PFSK-1 (cell line): Measurements from ENCODE around the gene LRRC17.

Source experiments
- POLR2AphosphoS5 ChIP-seq: IDR thresholded peaks from 2 replicates; pipeline ENCODE4 v1.6.1; 2012; ENCODE audit warnings: low read depth, mild to moderate bottlenecking, control low read depth, low read length, moderate library complexity
- TAF1 ChIP-seq: IDR thresholded peaks from 2 replicates; pipeline ENCODE4 v1.6.1; 2012; ENCODE audit warnings: low read length, control low read depth, borderline replicate concordance; ENCODE audit not compliant: insufficient read depth

DNA sequence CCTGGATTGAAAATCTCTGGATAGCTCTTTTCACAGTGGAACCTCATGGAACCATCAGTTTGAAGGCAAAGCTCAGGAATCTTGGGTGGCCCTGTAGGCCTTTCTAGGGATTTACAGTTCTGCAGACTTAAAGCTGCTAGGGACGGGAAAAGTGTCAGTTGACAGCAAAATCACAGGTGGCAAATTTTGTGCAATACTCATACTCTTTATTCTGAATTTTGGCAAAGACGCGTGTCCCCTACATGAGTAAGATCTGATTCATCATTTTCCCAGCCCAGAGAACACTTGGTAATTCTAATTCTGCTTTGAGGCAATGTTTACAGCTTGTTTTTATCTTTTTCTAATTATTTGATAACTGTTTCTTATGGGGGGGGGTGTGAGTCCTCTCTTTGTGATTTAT, 3.6 kb downstream of the LRRC17 start:
- TF ChIP-seq POLR2AphosphoS5 (no peak), TAF1 (no peak)
